GM18951 (cell line): ENCODE measurements around the gene KRTAP2-2.
"Not testable (repeated sequence)": the region's sequence is repeated elsewhere in the genome, so short reads cannot be mapped to it uniquely, and the experiment has no call there.

Source experiments
- POLR2A ChIP-seq: IDR thresholded peaks from 4 replicates; pipeline ENCODE4 v1.6.1; 2011; ENCODE audit warnings: mild to moderate bottlenecking; ENCODE audit not compliant: insufficient read length, insufficient read depth; ENCODE audit errors: extremely low read depth
- in situ Hi-C: fragments of 300-500 bp; cut with MboI; formaldehyde crosslinking; loops from one replicate; pipeline ENCODE4 v1.12.0; 2022; ENCODE audit warnings: low sequenced_read_pairs, mixed read lengths, inconsistent platforms; ENCODE audit not compliant: unreplicated experiment

The KRTAP2-2 gene, protein sequence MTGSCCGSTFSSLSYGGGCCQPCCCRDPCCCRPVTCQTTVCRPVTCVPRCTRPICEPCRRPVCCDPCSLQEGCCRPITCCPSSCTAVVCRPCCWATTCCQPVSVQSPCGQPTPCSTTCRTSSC

DNA sequence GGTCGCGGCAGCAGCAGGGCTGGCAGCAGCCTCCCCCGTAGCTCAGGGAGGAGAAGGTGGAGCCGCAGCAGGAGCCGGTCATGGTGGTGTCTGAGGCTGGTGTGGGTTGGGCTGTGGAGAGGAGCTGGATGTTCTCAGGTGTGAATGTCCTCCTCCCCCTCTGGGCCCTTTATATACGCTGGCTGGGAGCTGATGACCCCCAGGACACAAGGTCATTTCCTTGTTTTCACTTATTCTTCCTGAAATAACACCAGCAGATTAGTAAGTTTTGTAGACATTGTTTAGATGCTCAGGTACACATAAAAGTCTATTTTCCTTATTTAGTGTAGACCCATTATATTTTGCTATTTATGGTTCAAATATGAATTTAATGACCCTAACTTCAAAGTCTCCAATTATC, at the start of gene KRTAP2-2:
KRTAP2-2 (minus strand) TSS at position 101 of the 400 bp plus-strand sequence; CDS start at position 82, 19 bp downstream.
- in situ Hi-C loops, result not testable (repeated sequence)

DNA sequence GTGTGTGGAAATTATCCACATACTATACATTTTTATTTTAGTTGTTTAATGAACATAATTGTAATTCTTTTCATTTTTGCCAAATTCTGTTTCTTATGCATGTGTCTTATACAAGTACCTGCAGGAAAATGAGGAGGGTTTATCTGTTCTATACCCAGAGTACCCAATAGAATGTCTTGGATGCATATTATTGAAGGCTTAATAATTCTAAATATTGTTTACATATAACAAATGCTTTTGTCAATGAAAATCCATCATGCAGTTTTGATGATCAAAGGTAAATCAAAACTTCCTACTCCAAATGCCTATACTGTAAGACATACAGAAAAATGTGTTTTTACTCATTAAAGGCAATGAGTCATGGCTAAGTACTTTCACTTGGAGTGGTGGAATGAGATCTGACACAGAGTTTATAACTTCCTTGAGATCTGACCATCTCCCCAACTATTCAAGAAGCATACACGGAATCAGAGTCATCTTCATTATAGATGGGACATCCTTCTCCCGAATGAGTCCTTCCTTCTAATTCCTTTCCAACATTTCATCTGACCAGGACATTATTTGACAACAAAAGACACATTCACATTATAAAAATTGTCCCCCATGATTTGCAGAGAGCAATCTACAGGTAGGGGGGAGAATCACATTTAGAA, 49.5 kb upstream of the KRTAP2-2 start:
- in situ Hi-C loops, result not testable (repeated sequence)

DNA sequence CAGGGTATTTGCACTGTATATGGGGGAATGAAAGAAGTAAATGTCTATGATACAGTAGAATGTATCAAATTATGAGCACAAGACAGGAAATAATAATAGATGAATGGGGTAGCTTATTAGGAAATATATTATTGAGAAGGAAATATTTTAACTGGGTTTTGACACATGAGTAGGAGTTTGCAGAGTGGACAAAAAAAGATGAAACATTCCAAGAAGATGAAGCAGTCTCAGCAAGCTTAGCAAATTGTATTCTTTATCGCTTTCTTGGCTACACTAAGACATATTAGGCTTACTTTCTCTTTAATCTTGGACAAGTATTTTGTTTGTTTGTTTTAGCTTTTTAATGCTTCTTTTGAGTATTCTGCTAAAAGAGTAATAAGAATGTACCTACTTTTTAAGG, 48.9 kb upstream of the KRTAP2-2 start:
- in situ Hi-C loops, result no loop called here
- TF ChIP-seq POLR2A, result no peak

DNA sequence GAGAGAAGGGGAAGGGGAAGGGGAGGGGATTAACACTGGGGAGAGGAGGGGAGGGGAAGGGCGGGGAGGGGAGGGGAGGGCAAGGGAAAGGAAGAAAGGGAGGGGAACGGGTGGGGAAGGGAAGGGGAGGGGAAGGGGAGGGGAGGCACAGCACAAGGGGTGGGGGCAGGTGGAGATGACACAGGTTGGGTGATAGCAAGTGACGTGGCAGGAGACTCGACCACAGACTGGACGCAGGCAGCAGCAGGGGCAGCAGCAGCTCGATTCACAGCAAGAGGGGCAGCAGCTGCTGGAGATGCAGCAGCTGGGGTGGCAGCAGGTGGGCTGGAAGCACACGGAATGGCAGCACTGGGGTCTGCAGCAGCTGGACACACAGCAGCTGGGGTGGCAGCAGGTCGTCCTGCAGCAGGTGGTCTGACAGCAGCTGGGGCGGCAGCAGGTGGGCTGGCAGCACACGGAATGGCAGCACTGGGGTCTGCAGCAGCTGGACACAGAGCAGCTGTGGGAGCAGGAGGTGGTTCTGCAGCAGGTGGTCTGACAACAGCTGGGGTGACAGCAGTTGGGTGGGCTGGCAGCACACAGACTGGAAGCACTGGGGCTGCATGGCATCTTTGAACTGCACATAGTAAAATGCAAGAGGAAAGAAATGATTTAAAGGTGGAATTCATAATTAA, 46.7 kb upstream of the KRTAP2-2 start, which contains the start of gene KRTAP4-16:
KRTAP4-16 (minus strand) TSS at position 624 of the 674 bp plus-strand sequence; CDS start at position 624, 0 bp downstream.
- in situ Hi-C loops, result no loop called here
- TF ChIP-seq POLR2A, result no peak

DNA sequence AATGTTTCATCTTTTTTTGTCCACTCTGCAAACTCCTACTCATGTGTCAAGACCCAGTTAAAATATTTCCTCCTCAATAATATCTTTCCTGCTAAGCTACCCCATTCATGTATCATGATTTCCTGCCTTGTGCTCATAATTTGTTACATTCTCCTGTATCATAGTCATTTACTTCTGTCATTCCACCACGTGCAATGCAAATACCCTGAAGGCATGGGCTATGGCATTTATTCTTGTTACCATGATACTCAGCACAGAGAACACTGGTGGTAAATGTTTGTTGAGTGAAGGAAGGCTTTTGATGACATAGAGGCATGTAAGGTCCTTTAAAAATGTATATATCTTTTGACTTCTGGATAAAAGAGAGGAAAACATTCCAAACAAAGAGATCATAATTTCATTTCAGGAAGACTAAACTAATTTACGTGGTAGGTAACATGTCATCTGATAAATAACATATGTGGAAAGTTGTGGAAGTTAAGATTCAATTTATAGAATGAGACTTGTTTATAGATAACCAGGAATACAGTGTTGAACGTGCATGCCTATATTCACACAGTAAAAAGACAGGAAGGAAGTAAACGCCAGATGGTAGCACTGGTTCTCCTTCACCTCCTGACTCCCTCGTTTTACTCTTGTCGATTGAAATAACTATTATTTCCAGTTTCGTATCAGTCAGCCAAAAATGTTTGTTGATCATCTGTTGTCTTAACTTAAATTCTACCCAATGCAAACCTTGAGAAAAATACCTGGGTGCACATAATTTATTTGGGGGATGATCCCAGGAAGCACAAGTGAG, 44.9 kb upstream of the KRTAP2-2 start:
- in situ Hi-C loops, result not testable (repeated sequence)

DNA sequence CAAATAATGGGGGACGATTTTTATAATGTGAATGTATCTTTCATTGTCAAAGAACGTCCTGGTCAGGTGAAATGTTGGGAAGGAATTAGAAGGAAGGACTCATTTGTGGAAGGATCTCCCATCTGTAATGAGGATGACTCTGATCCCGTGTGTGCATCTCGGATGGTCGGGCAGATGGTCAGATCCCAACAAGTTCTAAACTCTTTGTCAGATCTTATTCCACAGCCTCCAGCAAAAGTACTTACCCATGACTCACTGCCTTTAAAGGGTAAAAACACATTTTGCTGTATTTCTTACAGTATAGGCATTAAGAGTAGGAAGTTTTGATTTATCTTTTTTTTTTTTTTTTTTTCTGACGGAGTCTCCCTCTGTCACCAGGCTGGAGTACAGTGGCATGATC, 43.5 kb upstream of the KRTAP2-2 start:
- TF ChIP-seq POLR2A, result no peak
- in situ Hi-C loops, result no loop called here

DNA sequence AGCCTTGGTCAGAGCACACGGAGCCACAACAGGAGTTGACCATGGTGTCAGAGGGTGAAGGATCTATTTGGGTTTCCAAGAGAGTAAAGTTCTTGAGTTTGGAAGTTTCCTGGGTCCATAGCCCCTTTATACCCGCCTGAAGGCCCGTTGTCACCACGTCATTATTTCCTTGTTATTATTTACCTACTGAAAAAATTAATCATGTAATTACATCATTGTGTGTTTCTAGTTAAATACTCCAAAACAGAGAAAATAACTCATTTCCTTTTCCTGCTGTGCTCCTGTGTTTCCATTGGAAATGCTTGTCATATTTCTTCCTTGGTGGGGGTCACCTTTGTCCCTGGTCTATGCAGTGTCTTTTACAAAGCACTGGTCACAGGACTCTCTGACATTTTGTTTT, 43.0 kb upstream of the KRTAP2-2 start, which contains the start of gene KRTAP4-8:
KRTAP4-8 (minus strand) TSS at position 101 of the 400 bp plus-strand sequence; CDS start at position 43, 58 bp downstream.
- TF ChIP-seq POLR2A, result no peak
- in situ Hi-C loops, result no loop called here

DNA sequence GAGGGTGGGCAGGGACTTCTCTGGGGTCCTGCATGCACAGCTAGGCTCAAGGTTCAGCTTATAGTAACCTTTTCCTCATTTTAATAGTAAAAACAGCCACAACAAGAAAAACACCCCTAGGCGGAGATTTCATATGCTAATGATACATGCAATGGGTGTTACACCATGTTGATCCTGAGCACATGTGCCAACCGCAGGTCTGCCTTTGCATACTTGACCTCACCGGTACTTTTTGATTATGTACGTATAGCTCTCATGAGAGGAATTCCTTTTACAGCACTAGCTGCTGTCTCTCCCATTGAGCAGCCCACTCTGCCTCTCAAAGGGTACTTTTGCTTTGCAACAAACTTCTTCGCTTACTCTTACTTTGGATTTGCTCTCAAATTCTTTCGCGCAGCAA, 41.0 kb upstream of the KRTAP2-2 start:
- TF ChIP-seq POLR2A, result no peak
- in situ Hi-C loops, result no loop called here

DNA sequence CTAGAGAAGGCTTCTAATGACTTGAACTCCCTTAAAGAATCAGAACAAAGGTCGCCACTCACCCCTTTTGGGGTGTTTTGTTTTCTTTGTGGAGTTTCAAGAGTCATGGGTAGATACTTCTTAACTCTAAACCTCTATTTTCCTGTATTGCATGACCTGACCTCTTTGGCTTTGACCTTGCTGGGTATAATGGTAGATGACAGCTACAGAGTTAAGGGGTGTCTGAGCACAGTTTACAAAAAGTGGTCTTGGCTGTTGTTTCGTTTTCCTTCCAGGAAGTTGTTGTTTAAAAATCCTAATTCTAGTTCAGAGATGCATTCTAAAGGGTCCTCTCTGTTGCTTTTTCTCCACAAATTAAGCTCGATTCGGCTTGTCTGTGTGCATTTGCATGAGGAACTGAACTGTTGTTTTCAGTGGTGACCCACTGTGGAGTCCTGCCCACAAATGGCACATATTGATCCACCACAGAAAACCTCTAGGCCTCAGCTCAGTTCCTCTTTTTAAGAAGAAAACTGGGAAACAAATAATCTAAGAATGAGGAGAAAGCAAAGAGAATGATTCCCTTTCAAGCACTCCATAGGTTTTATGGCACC, 33.8 kb upstream of the KRTAP2-2 start:
- in situ Hi-C loops, result not testable (repeated sequence)

DNA sequence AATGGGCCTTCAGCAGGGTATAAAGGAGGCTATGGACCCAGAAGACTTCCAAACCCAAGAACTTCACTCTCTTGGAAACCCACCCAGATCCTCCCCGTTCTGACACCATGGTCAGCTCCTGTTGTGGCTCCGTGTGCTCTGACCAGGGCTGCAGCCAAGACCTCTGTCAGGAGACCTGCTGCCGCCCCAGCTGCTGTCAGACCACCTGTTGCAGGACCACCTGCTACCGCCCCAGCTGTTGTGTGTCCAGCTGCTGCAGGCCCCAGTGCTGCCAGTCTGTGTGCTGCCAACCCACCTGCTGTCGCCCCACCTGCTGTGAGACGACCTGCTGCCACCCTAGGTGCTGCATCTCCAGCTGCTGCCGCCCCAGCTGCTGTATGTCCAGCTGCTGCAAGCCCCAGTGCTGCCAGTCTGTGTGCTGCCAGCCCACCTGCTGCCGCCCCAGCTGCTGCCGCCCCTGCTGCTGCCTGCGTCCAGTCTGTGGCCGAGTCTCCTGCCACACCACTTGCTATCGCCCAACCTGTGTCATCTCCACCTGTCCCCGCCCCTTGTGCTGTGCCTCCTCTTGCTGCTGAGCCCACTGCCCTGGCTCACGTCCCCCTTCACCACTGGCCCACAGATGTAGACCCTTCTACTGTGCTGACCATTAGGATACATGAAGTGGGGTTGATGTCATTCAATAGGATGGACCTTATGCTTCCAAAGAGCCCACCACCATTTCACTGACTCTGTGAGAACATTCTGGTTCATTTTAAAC, 29.2 kb upstream of the KRTAP2-2 start, which contains the start of gene KRTAP4-7:
KRTAP4-7 (plus strand) TSS at position 51 of the 757 bp plus-strand sequence; CDS start at position 108, 57 bp downstream.
- in situ Hi-C loops, result not testable (repeated sequence)

DNA sequence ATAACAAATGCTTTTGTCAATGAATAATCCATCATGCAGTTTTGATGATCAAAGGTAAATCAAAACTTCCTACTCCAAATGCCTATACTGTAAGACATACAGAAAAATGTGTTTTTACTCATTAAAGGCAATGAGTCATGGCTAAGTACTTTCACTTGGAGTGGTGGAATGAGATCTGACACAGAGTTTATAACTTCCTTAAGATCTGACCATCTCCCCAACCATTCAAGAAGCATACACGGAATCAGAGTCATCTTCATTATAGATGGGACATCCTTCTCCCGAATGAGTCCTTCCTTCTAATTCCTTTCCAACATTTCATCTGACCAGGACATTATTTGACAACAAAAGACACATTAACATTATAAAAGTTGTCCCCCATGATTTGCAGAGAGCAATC, 28.4 kb upstream of the KRTAP2-2 start:
- in situ Hi-C loops, result not testable (repeated sequence)

DNA sequence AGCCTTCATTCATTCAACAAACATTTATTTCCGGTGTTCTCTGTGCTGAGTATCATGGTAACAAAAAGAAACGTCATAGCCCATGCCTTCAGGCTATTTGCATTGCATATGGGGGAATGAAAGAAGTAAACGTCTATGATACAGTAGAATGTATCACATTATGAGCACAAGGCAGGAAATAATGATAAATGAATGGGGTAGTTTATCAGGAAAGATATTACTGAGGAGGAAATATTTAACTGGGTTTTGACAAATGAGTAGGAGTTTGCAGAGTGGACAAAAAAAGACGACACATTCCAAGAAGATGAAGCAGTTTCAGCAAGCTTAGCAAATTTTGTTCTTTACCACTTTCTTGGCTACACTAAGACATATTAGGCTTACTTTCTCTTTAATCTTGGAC, 27.6 kb upstream of the KRTAP2-2 start:
- TF ChIP-seq POLR2A, result no peak
- in situ Hi-C loops, result no loop called here

DNA sequence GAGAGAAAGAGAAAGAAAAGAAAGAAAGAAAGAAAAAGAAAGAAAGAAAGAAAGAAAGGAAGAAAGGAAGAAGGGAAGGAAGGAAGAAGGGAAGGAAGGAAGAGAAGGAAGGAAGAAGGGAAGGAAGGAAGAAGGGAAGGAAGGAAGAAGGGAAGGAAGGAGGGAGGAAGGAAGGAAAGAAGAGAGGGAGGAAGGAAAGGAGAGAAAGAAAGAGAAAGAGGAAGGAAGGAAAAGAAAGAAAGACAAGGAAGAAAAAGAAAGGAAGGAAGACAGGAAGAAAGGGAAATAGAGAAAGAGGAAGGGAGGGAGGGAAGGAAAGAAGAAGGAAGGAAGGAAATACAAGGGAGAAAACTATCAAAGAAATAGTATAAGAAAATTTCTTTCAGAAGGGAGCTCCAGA, 21.8 kb upstream of the KRTAP2-2 start:
- in situ Hi-C loops, result no loop called here
- TF ChIP-seq POLR2A, result no peak
